ENCODE results near the gene PRUNE2. TPM values are rescaled to one million over a fixed set of nuclear protein-coding genes. Genes with fewer than 3 reads are reported as not detected.

The PRUNE2 gene
- total and polyA plus RNA-seq, 2 of the 13 experiments (the other 11 are each of a cell fraction or from before 2014, with no cell fraction given), result 0.02 TPM; not detected in 1

DNA sequence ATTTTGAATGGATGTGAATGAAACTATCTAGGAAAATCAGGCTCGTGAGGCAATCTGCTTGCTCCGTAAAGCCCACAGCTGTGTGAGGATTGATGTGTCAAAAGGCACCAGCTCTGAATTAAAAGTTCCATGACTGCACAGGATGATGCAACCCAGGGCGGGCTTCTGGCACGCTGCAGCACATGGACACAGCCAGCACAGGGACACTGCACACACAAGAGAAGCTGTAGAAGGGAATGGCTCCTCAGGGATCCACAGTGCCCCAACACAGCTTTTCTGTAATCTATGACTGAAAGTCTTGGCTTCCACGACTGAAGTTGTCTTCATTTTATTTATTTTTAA is 295.9 kb downstream of the PRUNE2 start:
- no peaks in the 10 kb centered on the region for H3K79me2 ChIP-seq (ENCODE audit: insufficient read depth, low read length)
- H3K4me2 ChIP-seq (ENCODE audit: low read depth, low read length), result no peak overlapping the region
- no peak overlapping the region for H2AFZ ChIP-seq (ENCODE audit: low read length)
- TF ChIP-seq CEBPB (IDR thresholded peaks at IDR 0.05; ENCODE audit: borderline replicate concordance, low read depth, low read length) (peak; percentile 62; the same call in 1 of the 2 replicates), ZKSCAN8 (CRISPR knock-in tag; IDR thresholded peaks at IDR 0.05; ENCODE audit: borderline replicate concordance) (no peak), CEBPG (CRISPR knock-in tag; IDR thresholded peaks at IDR 0.05) (peak; percentile 33; the same call in 1 of the 2 replicates)
- TF ChIP-seq, protein P1, sequence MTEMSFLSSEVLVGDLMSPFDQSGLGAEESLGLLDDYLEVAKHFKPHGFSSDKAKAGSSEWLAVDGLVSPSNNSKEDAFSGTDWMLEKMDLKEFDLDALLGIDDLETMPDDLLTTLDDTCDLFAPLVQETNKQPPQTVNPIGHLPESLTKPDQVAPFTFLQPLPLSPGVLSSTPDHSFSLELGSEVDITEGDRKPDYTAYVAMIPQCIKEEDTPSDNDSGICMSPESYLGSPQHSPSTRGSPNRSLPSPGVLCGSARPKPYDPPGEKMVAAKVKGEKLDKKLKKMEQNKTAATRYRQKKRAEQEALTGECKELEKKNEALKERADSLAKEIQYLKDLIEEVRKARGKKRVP (CRISPR knock-in tag; IDR thresholded peaks at IDR 0.05), result peak in 1 of 2 experiments; percentile 80; a peak in 2 of 4 replicates
- no peak for ATAC-seq
- in situ Hi-C loops (cut with HindIII; ENCODE audit: extremely low pct_ligation_motif_present, low pct_unique_long_range_greater_than_20kb), result no loop called here
- CTCF ChIA-PET (ENCODE audit: low intra/inter-chr PET ratio, low total read pairs), result no interaction called here
- BruUV-seq (replicated peaks), result no TSS peak
- no peaks in the 10 kb centered on the region for H3K36me3 ChIP-seq (replicated peaks in 1 of 2; ENCODE audit: control insufficient read depth in 1 of 2, insufficient read depth in 2 of 2, low read length in 2 of 2)
- no peak overlapping the region for H3K27ac ChIP-seq (ENCODE audit: extremely low read length, insufficient read depth, low read length)
- H3K27me3 ChIP-seq (ENCODE audit: control insufficient read depth in 1 of 2, insufficient read depth in 2 of 2, low read length in 2 of 2), result 0 out of 5 replicates have a peak, but pooled peaks cover 0 to 1% of the 10 kb centered on the region in 2 experiments
- POLR2A ChIA-PET, result no interaction called here
- DNase-seq (ENCODE audit: low spot score), result no peak
- H4K20me1 ChIP-seq (ENCODE audit: insufficient read depth, low read length), result no peaks in the 10 kb centered on the region
- WGBS (ENCODE audit: low lambda C conversion rate), result 29% methylated on average over 5 of the region's 5 CpGs
- no peak overlapping the region for H3K9ac ChIP-seq (ENCODE audit: insufficient read depth, low read depth, low read length)
- no peak overlapping the region for H3K4me3 ChIP-seq (replicated peaks in 1 of 3; ENCODE audit: insufficient read depth in 1 of 3, low read depth in 2 of 3, low read length in 3 of 3)
- FAIRE-seq, result no peak
- H3K4me1 ChIP-seq (ENCODE audit: insufficient read depth, low read length), result peaks cover 12% of the 10 kb centered on the region
- intact Hi-C loops (cut with micrococcal nuclease; ENCODE audit: unreplicated experiment), result no loop called here
- H3K9me3 ChIP-seq (ENCODE audit: low read length), result no peaks in the 10 kb centered on the region

DNA sequence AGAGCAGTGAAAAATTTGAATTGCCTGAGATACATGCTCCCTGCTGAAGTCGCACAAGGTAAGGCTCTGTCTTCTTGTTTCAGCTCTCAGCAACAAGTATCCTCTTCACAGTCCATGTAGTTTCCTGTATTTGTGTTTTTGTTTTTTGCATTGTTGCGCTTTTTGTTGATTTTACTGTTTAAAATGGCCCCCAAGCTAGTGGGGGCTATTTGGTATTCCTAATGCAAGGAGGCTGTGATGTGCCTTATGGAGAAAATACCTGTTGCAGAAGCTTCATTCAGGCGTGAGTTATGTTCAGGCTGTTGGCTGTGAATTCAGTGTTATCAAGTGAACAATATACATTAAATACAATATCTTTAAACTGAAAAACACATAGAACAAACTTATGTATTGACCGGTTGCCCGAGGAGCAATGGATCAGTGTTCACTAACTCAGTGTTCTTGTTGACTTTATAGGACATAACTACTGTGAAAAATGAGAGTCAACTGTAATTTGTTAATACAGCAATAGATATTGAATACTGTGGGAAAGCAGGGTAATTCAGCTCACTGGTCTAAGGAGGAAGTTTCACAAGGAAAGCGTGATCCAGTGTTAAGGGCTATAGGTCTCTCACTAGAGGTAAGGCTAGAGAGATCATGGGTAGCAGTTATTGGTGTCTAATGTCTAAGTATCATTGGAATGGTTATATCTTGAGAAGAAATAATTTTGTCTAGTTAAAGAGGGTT is 296.5 kb downstream of the PRUNE2 start:
- no peak for FAIRE-seq
- WGBS (ENCODE audit: low lambda C conversion rate), result 44% methylated on average over 6 of the region's 6 CpGs
- Histone ChIP-seq H3K36me3 (replicated peaks in 1 of 2; ENCODE audit: control insufficient read depth in 1 of 2, insufficient read depth in 2 of 2, low read length in 2 of 2) (no peaks in the 10 kb centered on the region), H3K9me3 (ENCODE audit: low read length) (no peaks in the 10 kb centered on the region), H3K4me2 (ENCODE audit: low read depth, low read length) (no peak overlapping the region), H3K27ac (ENCODE audit: extremely low read length, insufficient read depth, low read length) (no peak overlapping the region), H3K4me3 (replicated peaks in 1 of 3; ENCODE audit: insufficient read depth in 1 of 3, low read depth in 2 of 3, low read length in 3 of 3) (no peak overlapping the region), H3K9ac (ENCODE audit: insufficient read depth, low read depth, low read length) (no peak overlapping the region), H4K20me1 (ENCODE audit: insufficient read depth, low read length) (no peaks in the 10 kb centered on the region), H3K4me1 (ENCODE audit: insufficient read depth, low read length) (peaks cover 7% of the 10 kb centered on the region; the same call in 1 of the 2 replicates), H2AFZ (ENCODE audit: low read length) (no peak overlapping the region), H3K79me2 (ENCODE audit: insufficient read depth, low read length) (no peaks in the 10 kb centered on the region), H3K27me3 (ENCODE audit: control insufficient read depth in 1 of 2, insufficient read depth in 2 of 2, low read length in 2 of 2) (0 out of 5 replicates have a peak, but pooled peaks cover 0 to 1% of the 10 kb centered on the region in 2 experiments)
- POLR2A ChIA-PET, result no interaction called here
- no TSS peak for BruUV-seq (replicated peaks)
- CTCF ChIA-PET (ENCODE audit: low intra/inter-chr PET ratio, low total read pairs), result no interaction called here
- no peak for DNase-seq (ENCODE audit: low spot score)
- TF ChIP-seq AHR (CRISPR knock-in tag; IDR thresholded peaks at IDR 0.05), result no peak
- no peak for TF ChIP-seq POGZ (CRISPR knock-in tag; IDR thresholded peaks at IDR 0.05)
- intact Hi-C loops (cut with micrococcal nuclease; ENCODE audit: unreplicated experiment) (no loop called here), in situ Hi-C loops (cut with HindIII; ENCODE audit: extremely low pct_ligation_motif_present, low pct_unique_long_range_greater_than_20kb) (no loop called here)
- ATAC-seq, result no peak

Data from HepG2 (cell line).